Caco-2 (cell line): ENCODE results near the gene C17orf114.

ENCODE experiments used
- BruUV-seq: library from RNA; stranded (reverse); fragments of 400-500 nt; replicated peaks from 2 replicates; lab custom pipeline; 2021; lab: Mats Ljungman, UMichigan
- CTCF ChIA-PET: fragments of 300-600 bp; sonication (Branson Sonifier 250); formaldehyde crosslinking; loops from one replicate; lab custom pipeline; 2022; ENCODE audit warnings: antibody characterized with exemption; lab: Charles Lee
- POLR2A ChIA-PET: fragments of 300-600 bp; sonication (Branson Sonifier 250); formaldehyde crosslinking; loops from one replicate; lab custom pipeline; 2022; ENCODE audit warnings: antibody characterized with exemption; lab: Charles Lee
- DNase-seq, 2 experiments: peaks; one replicate each; pipeline versions ENCODE4 v3.0.0 to v3.0.0-alpha.2; 2020 to 2022
- H3K27me3 ChIP-seq: replicated peaks from 2 replicates; pipeline ENCODE4 v1.6.0; 2011; ENCODE audit warnings: low read length; ENCODE audit not compliant: control insufficient read depth, insufficient read depth
- H3K36me3 ChIP-seq: 2 replicates; pipeline ENCODE4 v1.5.1; 2011; ENCODE audit warnings: low read length; ENCODE audit not compliant: control insufficient read depth, insufficient read depth
- H3K4me1 ChIP-seq: fragments of 250-450 bp; sonication (Bioruptor Pico); 2 replicates; pipeline ENCODE4 v1.5.1; 2020; ENCODE audit warnings: mild to moderate bottlenecking
- H3K4me3 ChIP-seq: 2 replicates; pipeline ENCODE4 v1.5.1; 2011; ENCODE audit warnings: low read depth, mild to moderate bottlenecking, control low read depth, low read length
- H3K9me3 ChIP-seq: fragments of 250-450 bp; sonication (Bioruptor Pico); 2 replicates; pipeline ENCODE4 v1.5.1; 2020; ENCODE audit warnings: mild to moderate bottlenecking, moderate library complexity
- H3K27ac Mint-ChIP-seq: one replicate; pipeline ENCODE4 v1.8.0; 2022; ENCODE audit warnings: mixed read lengths; ENCODE audit not compliant: unreplicated experiment
- H3K27me3 Mint-ChIP-seq: one replicate; pipeline ENCODE4 v1.8.0; 2022; ENCODE audit warnings: mixed read lengths; ENCODE audit not compliant: insufficient read depth, unreplicated experiment
- H3K36me3 Mint-ChIP-seq: one replicate; pipeline ENCODE4 v1.8.0; 2022; ENCODE audit warnings: mild to moderate bottlenecking, mixed read lengths; ENCODE audit not compliant: insufficient read depth, unreplicated experiment
- H3K4me1 Mint-ChIP-seq: one replicate; pipeline ENCODE4 v1.8.0; 2022; ENCODE audit warnings: low read depth, mixed read lengths; ENCODE audit not compliant: unreplicated experiment
- H3K4me3 Mint-ChIP-seq: one replicate; pipeline ENCODE4 v1.8.0; 2022; ENCODE audit warnings: mild to moderate bottlenecking, moderate library complexity, mixed read lengths; ENCODE audit not compliant: unreplicated experiment
- H3K9me3 Mint-ChIP-seq: one replicate; pipeline ENCODE4 v1.8.0; 2022; ENCODE audit warnings: mixed read lengths; ENCODE audit not compliant: unreplicated experiment
- CTCF ChIP-seq, 2 experiments: fragments of 200-600 bp in 1 of 2; IDR thresholded peaks; 1 replicate in 1 of 2; 2 replicates in 1 of 2; pipeline versions ENCODE4 v1.5.1 to v1.8.0; 2011 to 2022; ENCODE audit warnings: antibody characterized with exemption in 1 of 2, control low read depth in 1 of 2, inconsistent platforms in 1 of 2, low read depth in 1 of 2, low read length in 1 of 2, mild to moderate bottlenecking in 1 of 2, moderate library complexity in 1 of 2; ENCODE audit not compliant: insufficient read depth in 1 of 2, severe bottlenecking in 1 of 2, unreplicated experiment in 1 of 2
- intact Hi-C: fragments of 100-400 bp; cut with micrococcal nuclease; formaldehyde crosslinking; loops from one replicate; pipeline ENCODE4 v1.10.0; 2022; ENCODE audit not compliant: unreplicated experiment

The C17orf114 gene

GRCh38 chr17:4786516-4786915 is 15.6 kb downstream of the C17orf114 start:
- Mint-ChIP-seq H3K36me3 (peaks cover 15% of the 10 kb centered on the region), H3K27ac (peak overlapping the region; percentile 55), H3K9me3 (no peaks in the 10 kb centered on the region), H3K4me3 (no peak overlapping the region), H3K27me3 (no peaks in the 10 kb centered on the region), H3K4me1 (peaks cover 6% of the 10 kb centered on the region)
- CTCF ChIA-PET = interaction anchor here (0.6 kb wide), 1 partner anchor 13 kb away, joined by 7 read pairs; no protein-coding TSS in a partner anchor
- intact Hi-C loops = no loop called here
- Histone ChIP-seq H3K9me3 (no peaks in the 10 kb centered on the region), H3K4me1 (peaks cover 10% of the 10 kb centered on the region), H3K36me3 (no peaks in the 10 kb centered on the region), H3K27me3 (no peaks in the 10 kb centered on the region), H3K4me3 (no peak overlapping the region)
- TF ChIP-seq CTCF (IDR thresholded peaks at IDR 0.05; ENCODE audit: insufficient read depth in 1 of 2, low read depth in 1 of 2, low read length in 1 of 2, severe bottlenecking in 1 of 2, unreplicated experiment in 1 of 2) = no peak
- no peak for DNase-seq
- POLR2A ChIA-PET = interaction anchor here (0.6 kb wide), 1 partner anchor 49 kb away, joined by 3 read pairs; no protein-coding TSS in a partner anchor
- BruUV-seq = no TSS peak

- POLR2A ChIA-PET = interaction anchor here (0.6 kb wide), 1 partner anchor 48 kb away, joined by 3 read pairs; no protein-coding TSS in a partner anchor
- Mint-ChIP-seq H3K27ac (peak within 1 kb of the TSS; percentile 86), H3K9me3 (no peaks in the 10 kb centered on the region), H3K36me3 (peaks cover 15% of the 10 kb centered on the region), H3K4me3 (no peak within 1 kb of the TSS), H3K27me3 (no peaks in the 10 kb centered on the region), H3K4me1 (peaks cover 6% of the 10 kb centered on the region)
- no peaks in the 10 kb centered on the region for H3K27me3 ChIP-seq
- no peak for DNase-seq
- no peak within 1 kb of the TSS for H3K4me3 ChIP-seq
- intact Hi-C loops = no loop called here
- no peaks in the 10 kb centered on the region for H3K9me3 ChIP-seq
- TF ChIP-seq CTCF (IDR thresholded peaks at IDR 0.05; ENCODE audit: insufficient read depth in 1 of 2, low read depth in 1 of 2, low read length in 1 of 2, severe bottlenecking in 1 of 2, unreplicated experiment in 1 of 2) = no peak
- H3K36me3 ChIP-seq = no peaks in the 10 kb centered on the region
- peaks cover 10% of the 10 kb centered on the region for H3K4me1 ChIP-seq
- CTCF ChIA-PET = interaction anchor here (0.6 kb wide), 1 partner anchor 14 kb away, joined by 7 read pairs; no protein-coding TSS in a partner anchor
- no TSS peak for BruUV-seq
These were observed 16.0 kb downstream of the C17orf114 start, which contains the start of gene VMO1 for GRCh38 chr17:4786106-4786511. Gene VMO1 (minus strand): TSS chr17:4786364. CDS start chr17:4786352, 12 bp downstream.

- H3K27me3 ChIP-seq = no peaks in the 10 kb centered on the region
- Mint-ChIP-seq H3K27me3 (no peaks in the 10 kb centered on the region), H3K36me3 (peaks cover 16% of the 10 kb centered on the region), H3K4me1 (peaks cover under 1% of the 10 kb centered on the region), H3K27ac (no peak overlapping the region), H3K4me3 (no peak overlapping the region), H3K9me3 (no peaks in the 10 kb centered on the region)
- CTCF ChIA-PET = no interaction called here
- no peak for TF ChIP-seq CTCF (IDR thresholded peaks at IDR 0.05; ENCODE audit: insufficient read depth in 1 of 2, low read depth in 1 of 2, low read length in 1 of 2, severe bottlenecking in 1 of 2, unreplicated experiment in 1 of 2)
- DNase-seq = no peak
- no peaks in the 10 kb centered on the region for H3K36me3 ChIP-seq
- peaks cover 12% of the 10 kb centered on the region for H3K4me1 ChIP-seq
- no peaks in the 10 kb centered on the region for H3K9me3 ChIP-seq
- no peak overlapping the region for H3K4me3 ChIP-seq
- intact Hi-C loops = no loop called here
- no TSS peak for BruUV-seq
- POLR2A ChIA-PET = interaction anchor here (0.5 kb wide), 1 partner anchor 54 kb away, joined by 7 read pairs; no protein-coding TSS in a partner anchor
These were observed 16.6 kb downstream of the C17orf114 start for GRCh38 chr17:4785311-4786105.
